K562 (cell line): Measurements from ENCODE around the gene AHI1. TPM values are rescaled to one million over a fixed set of nuclear protein-coding genes. Genes with fewer than 3 reads are reported as not detected.

ENCODE experiments used
- CEBPG ChIP-seq, 3 experiments: fragments of 200-800 bp in 1 of 3; sonication (Bioruptor generic) in 1 of 3; sonication (generic) in 1 of 3; formaldehyde crosslinking in 1 of 3; IDR thresholded peaks in 2 of 3; conservative IDR thresholded peaks in 1 of 3; 2 replicates each; pipeline versions ENCODE4 v1.6.1 to v1.8.0; 2016 to 2022; ENCODE audit warnings: missing compliant biosample characterization in 2 of 3, missing genetic modification characterization in 2 of 3, mild to moderate bottlenecking in 1 of 3, missing genetic modification reagents in 1 of 3
- CHD1 ChIP-seq: fragments of 200-600 bp; sonication (generic); IDR thresholded peaks from one replicate; pipeline ENCODE4 v1.6.1; 2012; ENCODE audit warnings: mild to moderate bottlenecking, moderate library complexity, low read length, inconsistent platforms
- FOSL1 ChIP-seq: fragments of 200-800 bp; sonication (Bioruptor generic); conservative IDR thresholded peaks from 2 replicates; pipeline ENCODE4 v1.6.1; 2016; ENCODE audit warnings: missing genetic modification characterization, missing compliant biosample characterization
- KDM2B ChIP-seq: fragments of 250-450 bp; sonication (Bioruptor Pico); IDR thresholded peaks from 2 replicates; pipeline ENCODE4 v1.8.0; 2021; ENCODE audit warnings: mild to moderate bottlenecking, moderate library complexity
- NFXL1 ChIP-seq: fragments of 450-650 bp; formaldehyde crosslinking; IDR thresholded peaks from 2 replicates; pipeline ENCODE4 v1.4.0; 2021; ENCODE audit warnings: mild to moderate bottlenecking
- PTTG1 ChIP-seq: fragments of 450-650 bp; IDR thresholded peaks from 2 replicates; pipeline ENCODE4 v1.6.1; 2016; ENCODE audit warnings: low read depth, mild to moderate bottlenecking, missing genetic modification characterization, missing compliant biosample characterization
- RBM14 ChIP-seq: fragments of 200-400 bp; formaldehyde crosslinking; IDR thresholded peaks from 2 replicates; pipeline ENCODE4 v1.6.1; 2018; ENCODE audit warnings: low read depth, mild to moderate bottlenecking, low read length, moderate library complexity, borderline replicate concordance; ENCODE audit not compliant: insufficient read depth
- ZFPM2 ChIP-seq: fragments of 250-450 bp; sonication (Bioruptor Pico); IDR thresholded peaks from 2 replicates; pipeline ENCODE4 v1.5.1; 2022; ENCODE audit warnings: mild to moderate bottlenecking
- ZNF583 ChIP-seq: fragments of 250-450 bp; sonication (Bioruptor Pico); IDR thresholded peaks from 2 replicates; pipeline ENCODE4 v1.4.0; 2020
- ZSCAN29 ChIP-seq: fragments of 450-650 bp; IDR thresholded peaks from 2 replicates; pipeline ENCODE4 v1.6.1; 2017
- polyA plus RNA-seq, 8 experiments: library from polyadenylated mRNA; depleted of rRNA in 4 of 8; stranded (reverse) in 5 of 8; unstranded in 3 of 8; fragments of >200 nt; fragmentation: Nextera tagmentation in 2 of 8; fragmentation: Illumina TruSeq in 1 of 8; extraction: Ambion mirVana in 2 of 8; extraction: Trizol in 1 of 8; gene quantifications; 2 replicates each; pipeline versions ENCODE4 v1.2.1 to v1.2.3, GENCODE V29; 2011 to 2014; ENCODE audit warnings: inconsistent platforms in 1 of 8, missing spikeins in 1 of 8
- total RNA-seq, 7 experiments: library from RNA; depleted of rRNA in 6 of 7; stranded (reverse); fragments of >200 nt in 6 of 7; fragmentation: Illumina TruSeq in 2 of 7; extraction: Trizol in 2 of 7; gene quantifications; 2 replicates each; pipeline versions ENCODE4 v1.2.1 to v1.2.3, GENCODE V29; 2011 to 2021; ENCODE audit warnings: low replicate concordance in 1 of 7
- TF ChIP-seq, protein P1 (sequence below): sonication (generic); formaldehyde crosslinking; IDR thresholded peaks from 2 replicates; pipeline ENCODE4 v1.8.0; 2022; ENCODE audit warnings: missing genetic modification reagents, mild to moderate bottlenecking, moderate library complexity, borderline replicate concordance
- TF ChIP-seq, protein P2 (sequence below): fragments of 250-450 bp; sonication (Bioruptor Pico); IDR thresholded peaks from 2 replicates; pipeline ENCODE4 v1.4.0; 2020
- TF ChIP-seq, protein P3 (sequence below): fragments of 250-450 bp; sonication (Bioruptor Pico); IDR thresholded peaks from 2 replicates; pipeline ENCODE4 v1.4.0; 2020; ENCODE audit warnings: mild to moderate bottlenecking, moderate library complexity, borderline replicate concordance
- TF ChIP-seq, protein P4 (sequence below), 2 experiments: IDR thresholded peaks; 2 replicates each; pipeline ENCODE4 v1.6.1; 2012; ENCODE audit warnings: improper control_type of control experiment in 2 of 2, low read depth in 2 of 2, low read length in 2 of 2, borderline replicate concordance in 1 of 2

Gene AHI1
- total and polyA plus RNA-seq, 9 of the 15 experiments (the other 6 are each of a cell fraction or from before 2014, with no cell fraction given): 24.7 to 54.9 (median 32.2) TPM

DNA sequence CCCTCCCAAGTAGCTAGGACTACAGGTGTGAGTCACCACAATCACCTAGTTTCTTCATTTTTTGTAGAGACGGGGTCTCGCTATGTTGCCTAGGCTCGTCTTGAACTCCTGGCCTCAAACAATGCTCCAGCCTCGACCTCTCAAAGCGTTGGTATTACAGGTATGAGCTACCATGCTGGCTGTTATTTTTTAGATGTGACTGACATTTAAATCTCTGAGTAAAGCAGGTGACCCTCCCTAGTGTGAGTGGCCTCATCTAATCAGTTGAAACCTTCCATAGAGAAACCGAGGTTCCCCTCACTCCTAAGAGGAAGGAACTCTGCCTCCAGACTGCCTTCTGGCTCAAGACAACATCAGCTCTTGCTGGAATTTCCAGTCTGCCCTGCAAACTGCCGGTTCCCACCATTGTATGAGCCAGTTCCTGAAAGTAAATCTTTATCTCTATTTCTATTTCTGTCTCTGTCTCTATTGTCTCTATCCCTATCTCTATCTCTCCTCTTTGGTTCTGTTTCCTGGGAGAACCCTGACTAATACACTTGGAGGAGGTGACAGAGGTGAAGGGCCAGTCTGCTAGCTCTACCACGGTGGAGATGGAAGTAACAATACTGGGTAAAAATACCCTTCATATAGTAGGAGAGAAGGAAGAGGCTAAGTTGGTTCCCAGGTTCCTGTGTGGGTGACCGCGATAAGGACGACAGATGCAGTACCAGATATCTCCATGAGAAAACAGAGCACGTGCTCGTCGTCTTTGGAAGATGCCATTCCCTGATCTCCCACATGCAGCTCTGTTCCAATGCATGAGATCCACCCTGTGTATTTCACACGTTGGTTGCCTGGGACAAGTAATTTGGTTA lies 235.4 kb downstream of the AHI1 start (continued):
- TF ChIP-seq NFXL1 (CRISPR knock-in tag): no peak
- peak; percentile 75 for TF ChIP-seq FOSL1 (tag)
- TF ChIP-seq RBM14: no peak
- TF ChIP-seq CHD1: no peak
- TF ChIP-seq, protein P1, sequence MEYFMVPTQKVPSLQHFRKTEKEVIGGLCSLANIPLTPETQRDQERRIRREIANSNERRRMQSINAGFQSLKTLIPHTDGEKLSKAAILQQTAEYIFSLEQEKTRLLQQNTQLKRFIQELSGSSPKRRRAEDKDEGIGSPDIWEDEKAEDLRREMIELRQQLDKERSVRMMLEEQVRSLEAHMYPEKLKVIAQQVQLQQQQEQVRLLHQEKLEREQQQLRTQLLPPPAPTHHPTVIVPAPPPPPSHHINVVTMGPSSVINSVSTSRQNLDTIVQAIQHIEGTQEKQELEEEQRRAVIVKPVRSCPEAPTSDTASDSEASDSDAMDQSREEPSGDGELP (CRISPR knock-in tag): no peak
- TF ChIP-seq ZNF583 (CRISPR knock-in tag): peak; percentile 28; the same call in 1 of the 2 replicates
- no peak for TF ChIP-seq KDM2B
- TF ChIP-seq ZFPM2 (CRISPR knock-in tag): no peak
- TF ChIP-seq PTTG1 (tag): no peak
- TF ChIP-seq, protein P2, sequence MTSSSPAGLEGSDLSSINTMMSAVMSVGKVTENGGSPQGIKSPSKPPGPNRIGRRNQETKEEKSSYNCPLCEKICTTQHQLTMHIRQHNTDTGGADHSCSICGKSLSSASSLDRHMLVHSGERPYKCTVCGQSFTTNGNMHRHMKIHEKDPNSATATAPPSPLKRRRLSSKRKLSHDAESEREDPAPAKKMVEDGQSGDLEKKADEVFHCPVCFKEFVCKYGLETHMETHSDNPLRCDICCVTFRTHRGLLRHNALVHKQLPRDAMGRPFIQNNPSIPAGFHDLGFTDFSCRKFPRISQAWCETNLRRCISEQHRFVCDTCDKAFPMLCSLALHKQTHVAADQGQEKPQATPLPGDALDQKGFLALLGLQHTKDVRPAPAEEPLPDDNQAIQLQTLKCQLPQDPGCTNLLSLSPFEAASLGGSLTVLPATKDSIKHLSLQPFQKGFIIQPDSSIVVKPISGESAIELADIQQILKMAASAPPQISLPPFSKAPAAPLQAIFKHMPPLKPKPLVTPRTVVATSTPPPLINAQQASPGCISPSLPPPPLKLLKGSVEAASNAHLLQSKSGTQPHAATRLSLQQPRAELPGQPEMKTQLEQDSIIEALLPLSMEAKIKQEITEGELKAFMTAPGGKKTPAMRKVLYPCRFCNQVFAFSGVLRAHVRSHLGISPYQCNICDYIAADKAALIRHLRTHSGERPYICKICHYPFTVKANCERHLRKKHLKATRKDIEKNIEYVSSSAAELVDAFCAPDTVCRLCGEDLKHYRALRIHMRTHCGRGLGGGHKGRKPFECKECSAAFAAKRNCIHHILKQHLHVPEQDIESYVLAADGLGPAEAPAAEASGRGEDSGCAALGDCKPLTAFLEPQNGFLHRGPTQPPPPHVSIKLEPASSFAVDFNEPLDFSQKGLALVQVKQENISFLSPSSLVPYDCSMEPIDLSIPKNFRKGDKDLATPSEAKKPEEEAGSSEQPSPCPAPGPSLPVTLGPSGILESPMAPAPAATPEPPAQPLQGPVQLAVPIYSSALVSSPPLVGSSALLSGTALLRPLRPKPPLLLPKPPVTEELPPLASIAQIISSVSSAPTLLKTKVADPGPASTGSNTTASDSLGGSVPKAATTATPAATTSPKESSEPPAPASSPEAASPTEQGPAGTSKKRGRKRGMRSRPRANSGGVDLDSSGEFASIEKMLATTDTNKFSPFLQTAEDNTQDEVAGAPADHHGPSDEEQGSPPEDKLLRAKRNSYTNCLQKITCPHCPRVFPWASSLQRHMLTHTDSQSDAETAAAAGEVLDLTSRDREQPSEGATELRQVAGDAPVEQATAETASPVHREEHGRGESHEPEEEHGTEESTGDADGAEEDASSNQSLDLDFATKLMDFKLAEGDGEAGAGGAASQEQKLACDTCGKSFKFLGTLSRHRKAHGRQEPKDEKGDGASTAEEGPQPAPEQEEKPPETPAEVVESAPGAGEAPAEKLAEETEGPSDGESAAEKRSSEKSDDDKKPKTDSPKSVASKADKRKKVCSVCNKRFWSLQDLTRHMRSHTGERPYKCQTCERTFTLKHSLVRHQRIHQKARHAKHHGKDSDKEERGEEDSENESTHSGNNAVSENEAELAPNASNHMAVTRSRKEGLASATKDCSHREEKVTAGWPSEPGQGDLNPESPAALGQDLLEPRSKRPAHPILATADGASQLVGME (CRISPR knock-in tag): peak; percentile 22; the same call in 1 of the 2 replicates
- no peak for TF ChIP-seq CEBPG (CRISPR knock-in tag; IDR thresholded peaks at IDR 0.05)
- TF ChIP-seq CEBPG (tag; conservative IDR thresholded peaks at IDR 0.05 in 1 of 2, IDR thresholded peaks at IDR 0.05 in 1 of 2): no peak
- no peak for TF ChIP-seq ZSCAN29
- TF ChIP-seq, protein P3, sequence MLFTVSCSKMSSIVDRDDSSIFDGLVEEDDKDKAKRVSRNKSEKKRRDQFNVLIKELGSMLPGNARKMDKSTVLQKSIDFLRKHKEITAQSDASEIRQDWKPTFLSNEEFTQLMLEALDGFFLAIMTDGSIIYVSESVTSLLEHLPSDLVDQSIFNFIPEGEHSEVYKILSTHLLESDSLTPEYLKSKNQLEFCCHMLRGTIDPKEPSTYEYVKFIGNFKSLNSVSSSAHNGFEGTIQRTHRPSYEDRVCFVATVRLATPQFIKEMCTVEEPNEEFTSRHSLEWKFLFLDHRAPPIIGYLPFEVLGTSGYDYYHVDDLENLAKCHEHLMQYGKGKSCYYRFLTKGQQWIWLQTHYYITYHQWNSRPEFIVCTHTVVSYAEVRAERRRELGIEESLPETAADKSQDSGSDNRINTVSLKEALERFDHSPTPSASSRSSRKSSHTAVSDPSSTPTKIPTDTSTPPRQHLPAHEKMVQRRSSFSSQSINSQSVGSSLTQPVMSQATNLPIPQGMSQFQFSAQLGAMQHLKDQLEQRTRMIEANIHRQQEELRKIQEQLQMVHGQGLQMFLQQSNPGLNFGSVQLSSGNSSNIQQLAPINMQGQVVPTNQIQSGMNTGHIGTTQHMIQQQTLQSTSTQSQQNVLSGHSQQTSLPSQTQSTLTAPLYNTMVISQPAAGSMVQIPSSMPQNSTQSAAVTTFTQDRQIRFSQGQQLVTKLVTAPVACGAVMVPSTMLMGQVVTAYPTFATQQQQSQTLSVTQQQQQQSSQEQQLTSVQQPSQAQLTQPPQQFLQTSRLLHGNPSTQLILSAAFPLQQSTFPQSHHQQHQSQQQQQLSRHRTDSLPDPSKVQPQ (CRISPR knock-in tag): no peak
- TF ChIP-seq, protein P4, sequence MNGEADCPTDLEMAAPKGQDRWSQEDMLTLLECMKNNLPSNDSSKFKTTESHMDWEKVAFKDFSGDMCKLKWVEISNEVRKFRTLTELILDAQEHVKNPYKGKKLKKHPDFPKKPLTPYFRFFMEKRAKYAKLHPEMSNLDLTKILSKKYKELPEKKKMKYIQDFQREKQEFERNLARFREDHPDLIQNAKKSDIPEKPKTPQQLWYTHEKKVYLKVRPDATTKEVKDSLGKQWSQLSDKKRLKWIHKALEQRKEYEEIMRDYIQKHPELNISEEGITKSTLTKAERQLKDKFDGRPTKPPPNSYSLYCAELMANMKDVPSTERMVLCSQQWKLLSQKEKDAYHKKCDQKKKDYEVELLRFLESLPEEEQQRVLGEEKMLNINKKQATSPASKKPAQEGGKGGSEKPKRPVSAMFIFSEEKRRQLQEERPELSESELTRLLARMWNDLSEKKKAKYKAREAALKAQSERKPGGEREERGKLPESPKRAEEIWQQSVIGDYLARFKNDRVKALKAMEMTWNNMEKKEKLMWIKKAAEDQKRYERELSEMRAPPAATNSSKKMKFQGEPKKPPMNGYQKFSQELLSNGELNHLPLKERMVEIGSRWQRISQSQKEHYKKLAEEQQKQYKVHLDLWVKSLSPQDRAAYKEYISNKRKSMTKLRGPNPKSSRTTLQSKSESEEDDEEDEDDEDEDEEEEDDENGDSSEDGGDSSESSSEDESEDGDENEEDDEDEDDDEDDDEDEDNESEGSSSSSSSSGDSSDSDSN (IDR thresholded peaks at IDR 0.05; ENCODE audit: borderline replicate concordance in 1 of 2, low read depth in 2 of 2, low read length in 2 of 2): no peak
